MCF 10A (cell line): ENCODE results near the gene SLC39A9. TPM values are rescaled to one million over a fixed set of nuclear protein-coding genes. Genes with fewer than 3 reads are reported as not detected.

ENCODE experiments used
- BruUV-seq: library from RNA; stranded (reverse); fragments of 400-500 nt; replicated peaks from 2 replicates; lab custom pipeline; 2021; lab: Mats Ljungman, UMichigan
- CTCF ChIA-PET: fragments of 300-600 bp; sonication (Branson Sonifier 250); formaldehyde crosslinking; extraction: SDS; loops from one replicate; lab custom pipeline; 2021; ENCODE audit warnings: antibody characterized with exemption, inconsistent platforms; lab: Yijun Ruan, JAX
- POLR2A ChIA-PET: fragments of 300-600, 350-650 bp; sonication (Branson Sonifier 250); formaldehyde crosslinking; extraction: SDS; loops from one replicate; lab custom pipeline; 2020; ENCODE audit warnings: antibody characterized with exemption, inconsistent platforms; lab: Yijun Ruan, JAX
- DNase-seq: peaks from one replicate; pipeline ENCODE4 v3.0.0-alpha.2; 2018; ENCODE audit not compliant: unreplicated experiment
- H3K27ac Mint-ChIP-seq: one replicate; pipeline ENCODE4 v1.8.0; 2022; ENCODE audit warnings: mild to moderate bottlenecking, low read depth, mixed read lengths; ENCODE audit not compliant: unreplicated experiment
- H3K27me3 Mint-ChIP-seq: one replicate; pipeline ENCODE4 v1.8.0; 2022; ENCODE audit warnings: mixed read lengths; ENCODE audit not compliant: insufficient read depth, unreplicated experiment
- H3K36me3 Mint-ChIP-seq: one replicate; pipeline ENCODE4 v1.8.0; 2022; ENCODE audit warnings: mild to moderate bottlenecking, moderate library complexity, mixed read lengths; ENCODE audit not compliant: insufficient read depth, unreplicated experiment
- H3K4me1 Mint-ChIP-seq: one replicate; pipeline ENCODE4 v1.8.0; 2022; ENCODE audit warnings: mixed read lengths; ENCODE audit not compliant: insufficient read depth, unreplicated experiment
- H3K4me3 Mint-ChIP-seq: one replicate; pipeline ENCODE4 v1.8.0; 2022; ENCODE audit warnings: mild to moderate bottlenecking, moderate library complexity, mixed read lengths; ENCODE audit not compliant: unreplicated experiment
- H3K9me3 Mint-ChIP-seq: one replicate; pipeline ENCODE4 v1.8.0; 2022; ENCODE audit warnings: mixed read lengths; ENCODE audit not compliant: unreplicated experiment
- intact Hi-C: fragments of 100-400 bp; cut with micrococcal nuclease; formaldehyde crosslinking; loops from 2 replicates; pipeline ENCODE4 v1.14.1; 2022
- total RNA-seq: library from RNA; stranded (reverse); gene quantifications from 2 replicates; pipeline ENCODE4 v1.2.3, GENCODE V29; 2022
- TF ChIP-seq, protein P1 (sequence below): fragments of 200-600 bp; IDR thresholded peaks from one replicate; pipeline ENCODE4 v1.8.0; 2022; ENCODE audit warnings: antibody characterized with exemption, mild to moderate bottlenecking; ENCODE audit not compliant: unreplicated experiment

SLC39A9 gene
- total RNA-seq, 1 experiment from 2014 or later = 69.7 TPM

- TF ChIP-seq, protein P1, sequence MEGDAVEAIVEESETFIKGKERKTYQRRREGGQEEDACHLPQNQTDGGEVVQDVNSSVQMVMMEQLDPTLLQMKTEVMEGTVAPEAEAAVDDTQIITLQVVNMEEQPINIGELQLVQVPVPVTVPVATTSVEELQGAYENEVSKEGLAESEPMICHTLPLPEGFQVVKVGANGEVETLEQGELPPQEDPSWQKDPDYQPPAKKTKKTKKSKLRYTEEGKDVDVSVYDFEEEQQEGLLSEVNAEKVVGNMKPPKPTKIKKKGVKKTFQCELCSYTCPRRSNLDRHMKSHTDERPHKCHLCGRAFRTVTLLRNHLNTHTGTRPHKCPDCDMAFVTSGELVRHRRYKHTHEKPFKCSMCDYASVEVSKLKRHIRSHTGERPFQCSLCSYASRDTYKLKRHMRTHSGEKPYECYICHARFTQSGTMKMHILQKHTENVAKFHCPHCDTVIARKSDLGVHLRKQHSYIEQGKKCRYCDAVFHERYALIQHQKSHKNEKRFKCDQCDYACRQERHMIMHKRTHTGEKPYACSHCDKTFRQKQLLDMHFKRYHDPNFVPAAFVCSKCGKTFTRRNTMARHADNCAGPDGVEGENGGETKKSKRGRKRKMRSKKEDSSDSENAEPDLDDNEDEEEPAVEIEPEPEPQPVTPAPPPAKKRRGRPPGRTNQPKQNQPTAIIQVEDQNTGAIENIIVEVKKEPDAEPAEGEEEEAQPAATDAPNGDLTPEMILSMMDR = no peak
- CTCF ChIA-PET = interaction anchor here (0.7 to 1.4 kb wide), 3 partner anchors 30 to 1048 kb away, joined by 3 to 4 read pairs (median 3); no protein-coding TSS in a partner anchor
- POLR2A ChIA-PET = interaction anchor here (0.7 to 1.2 kb wide), 2 partner anchors 27 to 31 kb away, joined by 3 read pairs; partner anchors contain the start of genes ERH and SLC39A9
- no peak for DNase-seq
- intact Hi-C loops = no loop called here
- BruUV-seq = no TSS peak
- no peak overlapping the region for H3K27ac Mint-ChIP-seq
- peaks cover 6% of the 10 kb centered on the region for H3K4me1 Mint-ChIP-seq
- H3K36me3 Mint-ChIP-seq = peaks cover 41% of the 10 kb centered on the region
- H3K27me3 Mint-ChIP-seq = no peaks in the 10 kb centered on the region
- no peak overlapping the region for H3K4me3 Mint-ChIP-seq
- peaks cover 5% of the 10 kb centered on the region for H3K9me3 Mint-ChIP-seq
Observed at GRCh38 chr14:69429643-69430042, 31.2 kb downstream of the SLC39A9 start.

DNA sequence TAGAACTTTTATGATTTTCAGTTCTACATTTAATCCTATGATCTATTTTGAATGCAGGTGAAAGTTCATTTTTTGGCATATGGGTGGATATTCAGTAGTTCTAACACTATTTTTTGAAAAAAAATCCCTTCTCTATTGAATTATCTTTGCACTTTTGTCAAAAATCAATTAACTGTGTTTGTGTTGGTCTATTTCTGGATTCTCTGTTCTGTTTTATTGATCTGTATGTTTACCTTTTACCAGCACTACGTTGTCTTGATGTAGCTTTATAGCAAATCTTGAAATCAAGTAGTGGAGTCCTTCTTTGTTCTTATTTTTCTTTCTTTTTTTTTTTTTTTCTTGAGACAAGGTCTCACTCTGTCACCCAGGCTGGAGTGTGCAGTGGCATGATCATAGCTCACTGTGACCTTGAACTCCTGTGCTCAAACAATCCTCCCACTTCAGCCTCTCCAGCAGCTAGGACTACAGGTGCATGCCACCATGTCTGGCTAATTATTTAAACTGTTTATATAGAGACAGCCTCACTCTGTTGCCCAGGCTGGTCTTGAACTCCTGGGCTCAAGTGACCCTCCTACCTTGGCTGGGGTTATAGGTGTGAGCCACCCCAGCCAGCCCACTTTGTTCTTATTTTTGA, 31.9 kb downstream of the SLC39A9 start:
- no peak overlapping the region for H3K27ac Mint-ChIP-seq
- DNase-seq = no peak
- ChIA-PET POLR2A (no interaction called here), CTCF (interaction anchor here (0.7 to 0.8 kb wide), 2 partner anchors 154 to 1048 kb away, joined by 3 to 8 read pairs; no protein-coding TSS in a partner anchor)
- H3K9me3 Mint-ChIP-seq = peaks cover 5% of the 10 kb centered on the region
- H3K4me1 Mint-ChIP-seq = peaks cover 10% of the 10 kb centered on the region
- intact Hi-C loops = no loop called here
- H3K36me3 Mint-ChIP-seq = peaks cover 33% of the 10 kb centered on the region
- TF ChIP-seq, protein P1 = no peak
- BruUV-seq = no TSS peak
- no peak overlapping the region for H3K4me3 Mint-ChIP-seq
- no peaks in the 10 kb centered on the region for H3K27me3 Mint-ChIP-seq

GRCh38 chr14:69432364-69432763, 33.9 kb downstream of the SLC39A9 start:
- no peak overlapping the region for H3K4me3 Mint-ChIP-seq
- peaks cover 14% of the 10 kb centered on the region for H3K36me3 Mint-ChIP-seq
- peaks cover 5% of the 10 kb centered on the region for H3K9me3 Mint-ChIP-seq
- CTCF ChIA-PET = no interaction called here
- POLR2A ChIA-PET = no interaction called here
- H3K27me3 Mint-ChIP-seq = no peaks in the 10 kb centered on the region
- TF ChIP-seq, protein P1 = no peak
- no peak overlapping the region for H3K27ac Mint-ChIP-seq
- intact Hi-C loops = no loop called here
- no peak for DNase-seq
- peaks cover 10% of the 10 kb centered on the region for H3K4me1 Mint-ChIP-seq
- no TSS peak for BruUV-seq

GRCh38 chr14:69439521-69440270, 41.2 kb downstream of the SLC39A9 start:
- DNase-seq = no peak
- H3K27me3 Mint-ChIP-seq = no peaks in the 10 kb centered on the region
- H3K4me1 Mint-ChIP-seq = peaks cover 9% of the 10 kb centered on the region
- ChIA-PET CTCF (no interaction called here), POLR2A (no interaction called here)
- no peak overlapping the region for H3K27ac Mint-ChIP-seq
- TF ChIP-seq, protein P1 = no peak
- intact Hi-C loops = no loop called here
- BruUV-seq = no TSS peak
- no peaks in the 10 kb centered on the region for H3K9me3 Mint-ChIP-seq
- no peak overlapping the region for H3K4me3 Mint-ChIP-seq
- H3K36me3 Mint-ChIP-seq = peaks cover 21% of the 10 kb centered on the region
